ENCODE measurements around the gene SLIT3.

The SLIT3 gene

GRCh38 chr5:168892618-168893186 lies 408.2 kb downstream of the SLIT3 start:
- DNase-seq (ENCODE audit: extremely low spot score, insufficient read length, low read depth): no peak
- no peak for FAIRE-seq

- FAIRE-seq: no peak
Measured at GRCh38 chr5:168890816-168891812, 409.8 kb downstream of the SLIT3 start.

GRCh38 chr5:168889039-168889438 lies 411.9 kb downstream of the SLIT3 start:
- FAIRE-seq (no peak), DNase-seq (ENCODE audit: extremely low spot score, insufficient read length, low read depth) (no peak)

More at GRCh38 chr5:168890816-168891812, 409.8 kb downstream of the SLIT3 start:
- DNase-seq (ENCODE audit: extremely low spot score, insufficient read length, low read depth): no peak

GRCh38 chr5:168887931-168888330 lies 413.0 kb downstream of the SLIT3 start:
- no peak for DNase-seq (ENCODE audit: extremely low spot score, insufficient read length, low read depth)
- no peak for FAIRE-seq

- FAIRE-seq (no peak), DNase-seq (ENCODE audit: extremely low spot score, insufficient read length, low read depth) (no peak)
Measured at GRCh38 chr5:168886157-168886556, 414.8 kb downstream of the SLIT3 start.

- DNase-seq (ENCODE audit: extremely low spot score, insufficient read length, low read depth): no peak
- no peak for FAIRE-seq
Measured at GRCh38 chr5:168885324-168886120, 415.4 kb downstream of the SLIT3 start.

GRCh38 chr5:168883991-168884390 lies 416.9 kb downstream of the SLIT3 start:
- no peak for DNase-seq (ENCODE audit: extremely low spot score, insufficient read length, low read depth)
- no peak for FAIRE-seq

- FAIRE-seq (no peak), DNase-seq (ENCODE audit: extremely low spot score, insufficient read length, low read depth) (no peak)
Measured at GRCh38 chr5:168883281-168883741, 417.6 kb downstream of the SLIT3 start.

- DNase-seq (ENCODE audit: extremely low spot score, insufficient read length, low read depth) (no peak), FAIRE-seq (no peak)
Measured at GRCh38 chr5:168882283-168882682, 418.7 kb downstream of the SLIT3 start.

GRCh38 chr5:168881427-168882149 lies 419.4 kb downstream of the SLIT3 start:
- FAIRE-seq (no peak), DNase-seq (ENCODE audit: extremely low spot score, insufficient read length, low read depth) (no peak)

GRCh38 chr5:168879929-168880328 lies 421.0 kb downstream of the SLIT3 start:
- FAIRE-seq: peak; percentile 88
- DNase-seq (ENCODE audit: extremely low spot score, insufficient read length, low read depth): peak; percentile 42

GRCh38 chr5:168879331-168879730 lies 421.6 kb downstream of the SLIT3 start:
- FAIRE-seq (no peak), DNase-seq (ENCODE audit: extremely low spot score, insufficient read length, low read depth) (no peak)

GRCh38 chr5:168878135-168878745 lies 422.7 kb downstream of the SLIT3 start:
- FAIRE-seq: no peak

GRCh38 chr5:168877132-168877892 lies 423.6 kb downstream of the SLIT3 start:
- FAIRE-seq (no peak), DNase-seq (ENCODE audit: extremely low spot score, insufficient read length, low read depth) (no peak)

More at GRCh38 chr5:168878135-168878745, 422.7 kb downstream of the SLIT3 start:
- DNase-seq (ENCODE audit: extremely low spot score, insufficient read length, low read depth): no peak

GRCh38 chr5:168876419-168876818 lies 424.5 kb downstream of the SLIT3 start:
- no peak for DNase-seq (ENCODE audit: extremely low spot score, insufficient read length, low read depth)

GRCh38 chr5:168875832-168876231 lies 425.1 kb downstream of the SLIT3 start:
- FAIRE-seq (no peak), DNase-seq (ENCODE audit: extremely low spot score, insufficient read length, low read depth) (no peak)

More at GRCh38 chr5:168876419-168876818, 424.5 kb downstream of the SLIT3 start:
- no peak for FAIRE-seq

GRCh38 chr5:168874713-168875380 lies 426.1 kb downstream of the SLIT3 start:
- DNase-seq (ENCODE audit: extremely low spot score, insufficient read length, low read depth): no peak
- FAIRE-seq: no peak

- FAIRE-seq (no peak), DNase-seq (ENCODE audit: extremely low spot score, insufficient read length, low read depth) (no peak)
Measured at GRCh38 chr5:168872246-168872645, 428.7 kb downstream of the SLIT3 start.

Measured in GM18507 (cell line).